ENCODE measurements around the gene KRT2.

The KRT2 gene

GRCh38 chr12:52616680-52617402, 35.2 kb downstream of the KRT2 start:
- no peak for TF ChIP-seq TAF1 (IDR thresholded peaks at IDR 0.05; ENCODE audit: borderline replicate concordance, insufficient read depth, low read length)
- TF ChIP-seq REST (IDR thresholded peaks at IDR 0.05; ENCODE audit: insufficient read depth in 1 of 2, low read depth in 2 of 2, low read length in 2 of 2) = no peak
- TF ChIP-seq POLR2AphosphoS5 (IDR thresholded peaks at IDR 0.05; ENCODE audit: low read depth, low read length) = no peak
- no peak for TF ChIP-seq SIN3A (IDR thresholded peaks at IDR 0.05; ENCODE audit: borderline replicate concordance, insufficient read depth, low read length)
- no peak for TF ChIP-seq FOXP2 (optimal IDR thresholded peaks at IDR 0.05; ENCODE audit: borderline replicate concordance, extremely low read depth, extremely low read length, insufficient read depth)

DNA sequence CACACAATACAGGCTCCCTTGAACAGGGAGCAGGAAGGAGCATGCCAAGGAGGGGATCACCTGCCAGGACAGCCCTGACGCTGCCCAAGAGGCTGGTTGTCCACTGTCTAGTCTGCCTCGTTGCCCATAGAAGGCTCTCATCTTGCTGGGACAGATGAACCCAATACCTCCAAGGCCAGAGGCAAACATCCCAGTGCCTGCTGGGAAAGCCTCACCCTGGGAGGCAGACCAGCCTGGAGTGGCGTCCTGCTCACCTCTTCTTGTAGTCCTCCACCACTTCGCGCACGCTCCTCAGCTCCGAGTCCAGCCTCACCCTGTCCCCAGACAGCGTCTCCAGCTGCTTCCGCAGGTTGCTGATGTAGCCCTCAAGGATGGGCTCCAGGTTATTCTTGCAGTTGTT, 36.1 kb downstream of the KRT2 start:
- TF ChIP-seq FOXP2 (optimal IDR thresholded peaks at IDR 0.05; ENCODE audit: borderline replicate concordance, extremely low read depth, extremely low read length, insufficient read depth) (no peak), TAF1 (IDR thresholded peaks at IDR 0.05; ENCODE audit: borderline replicate concordance, insufficient read depth, low read length) (no peak), REST (IDR thresholded peaks at IDR 0.05; ENCODE audit: insufficient read depth in 1 of 2, low read depth in 2 of 2, low read length in 2 of 2) (no peak), SIN3A (IDR thresholded peaks at IDR 0.05; ENCODE audit: borderline replicate concordance, insufficient read depth, low read length) (no peak), POLR2AphosphoS5 (IDR thresholded peaks at IDR 0.05; ENCODE audit: low read depth, low read length) (no peak)

- TF ChIP-seq REST (IDR thresholded peaks at IDR 0.05; ENCODE audit: insufficient read depth in 1 of 2, low read depth in 2 of 2, low read length in 2 of 2) (no peak), FOXP2 (optimal IDR thresholded peaks at IDR 0.05; ENCODE audit: borderline replicate concordance, extremely low read depth, extremely low read length, insufficient read depth) (no peak), SIN3A (IDR thresholded peaks at IDR 0.05; ENCODE audit: borderline replicate concordance, insufficient read depth, low read length) (no peak), POLR2AphosphoS5 (IDR thresholded peaks at IDR 0.05; ENCODE audit: low read depth, low read length) (no peak), TAF1 (IDR thresholded peaks at IDR 0.05; ENCODE audit: borderline replicate concordance, insufficient read depth, low read length) (no peak)
These were observed 36.7 kb downstream of the KRT2 start for GRCh38 chr12:52615208-52615868.

GRCh38 chr12:52614381-52615207, 37.4 kb downstream of the KRT2 start:
- TF ChIP-seq REST (IDR thresholded peaks at IDR 0.05; ENCODE audit: insufficient read depth in 1 of 2, low read depth in 2 of 2, low read length in 2 of 2) (no peak), FOXP2 (optimal IDR thresholded peaks at IDR 0.05; ENCODE audit: borderline replicate concordance, extremely low read depth, extremely low read length, insufficient read depth) (no peak), SIN3A (IDR thresholded peaks at IDR 0.05; ENCODE audit: borderline replicate concordance, insufficient read depth, low read length) (no peak), POLR2AphosphoS5 (IDR thresholded peaks at IDR 0.05; ENCODE audit: low read depth, low read length) (no peak), TAF1 (IDR thresholded peaks at IDR 0.05; ENCODE audit: borderline replicate concordance, insufficient read depth, low read length) (no peak)
